Endothelial cell of umbilical vein (primary cell): ENCODE results near the gene FGF9.

Experiments used
- EZH2 ChIP-seq: IDR thresholded peaks from 2 replicates; pipeline ENCODE4 v1.6.1; 2012; ENCODE audit warnings: borderline replicate concordance, low read depth, mild to moderate bottlenecking, moderate library complexity, low read length, inconsistent platforms; ENCODE audit not compliant: severe bottlenecking
- FOS ChIP-seq: IDR thresholded peaks from 2 replicates; pipeline ENCODE4 v1.6.1; 2011; ENCODE audit warnings: mild to moderate bottlenecking, low read length, moderate library complexity, borderline replicate concordance; ENCODE audit not compliant: insufficient read depth
- GATA2 ChIP-seq: IDR thresholded peaks from 2 replicates; pipeline ENCODE4 v1.7.0; 2011; ENCODE audit warnings: low read depth, mild to moderate bottlenecking, moderate library complexity, mixed read lengths, low read length; ENCODE audit not compliant: insufficient read length, insufficient read depth
- JUN ChIP-seq: IDR thresholded peaks from 2 replicates; pipeline ENCODE4 v1.6.1; 2011; ENCODE audit warnings: borderline replicate concordance, low read depth; ENCODE audit not compliant: insufficient read length, insufficient read depth
- MYC ChIP-seq: IDR thresholded peaks from one replicate; pipeline ENCODE4 v1.6.1; 2011; ENCODE audit warnings: mild to moderate bottlenecking, low read depth, low read length
- POLR2A ChIP-seq: IDR thresholded peaks from 2 replicates; pipeline ENCODE4 v1.6.1; 2012; ENCODE audit warnings: low read depth, mild to moderate bottlenecking, control low read depth, low read length
- POLR2AphosphoS5 ChIP-seq: IDR thresholded peaks from 2 replicates; pipeline ENCODE4 v1.6.1; 2012; ENCODE audit warnings: low read depth, mild to moderate bottlenecking, control low read depth, low read length, moderate library complexity; ENCODE audit not compliant: insufficient read depth
- TF ChIP-seq, protein P1 (sequence below), 2 donors: IDR thresholded peaks; 1 replicate in 1 of 2; 2 replicates in 1 of 2; pipeline ENCODE4 v1.5.1; 2011; ENCODE audit warnings: low read length in 2 of 2, mild to moderate bottlenecking in 2 of 2, moderate library complexity in 2 of 2, control low read depth in 1 of 2, inconsistent platforms in 1 of 2, low read depth in 1 of 2; ENCODE audit not compliant: insufficient read depth in 1 of 2; ENCODE audit errors: extremely low read depth in 1 of 2
- TF ChIP-seq, protein P2 (sequence below): IDR thresholded peaks from 2 replicates; pipeline ENCODE4 v1.6.1; 2011; ENCODE audit not compliant: insufficient read depth, insufficient read length

DNA sequence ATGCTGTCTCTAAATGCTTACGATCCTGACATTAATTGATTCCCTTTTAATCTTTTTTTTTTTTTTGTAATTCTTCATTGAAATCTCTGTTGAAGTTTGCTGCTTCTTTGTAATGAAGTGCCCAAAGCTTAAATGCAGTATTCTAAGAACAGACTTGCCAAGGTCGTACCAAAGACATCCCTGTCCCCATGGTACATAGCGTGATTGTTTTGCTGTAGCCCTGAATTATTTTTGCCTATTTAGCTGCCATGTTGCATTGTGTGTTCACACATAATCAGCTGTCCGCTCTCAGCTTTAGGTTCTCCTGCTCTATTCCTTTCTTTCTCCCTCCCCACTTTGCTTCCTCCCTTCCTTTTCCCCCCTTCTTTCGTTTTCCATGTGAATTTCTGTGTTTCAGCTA lies 21.1 kb downstream of the FGF9 start:
- TF ChIP-seq, protein P1, sequence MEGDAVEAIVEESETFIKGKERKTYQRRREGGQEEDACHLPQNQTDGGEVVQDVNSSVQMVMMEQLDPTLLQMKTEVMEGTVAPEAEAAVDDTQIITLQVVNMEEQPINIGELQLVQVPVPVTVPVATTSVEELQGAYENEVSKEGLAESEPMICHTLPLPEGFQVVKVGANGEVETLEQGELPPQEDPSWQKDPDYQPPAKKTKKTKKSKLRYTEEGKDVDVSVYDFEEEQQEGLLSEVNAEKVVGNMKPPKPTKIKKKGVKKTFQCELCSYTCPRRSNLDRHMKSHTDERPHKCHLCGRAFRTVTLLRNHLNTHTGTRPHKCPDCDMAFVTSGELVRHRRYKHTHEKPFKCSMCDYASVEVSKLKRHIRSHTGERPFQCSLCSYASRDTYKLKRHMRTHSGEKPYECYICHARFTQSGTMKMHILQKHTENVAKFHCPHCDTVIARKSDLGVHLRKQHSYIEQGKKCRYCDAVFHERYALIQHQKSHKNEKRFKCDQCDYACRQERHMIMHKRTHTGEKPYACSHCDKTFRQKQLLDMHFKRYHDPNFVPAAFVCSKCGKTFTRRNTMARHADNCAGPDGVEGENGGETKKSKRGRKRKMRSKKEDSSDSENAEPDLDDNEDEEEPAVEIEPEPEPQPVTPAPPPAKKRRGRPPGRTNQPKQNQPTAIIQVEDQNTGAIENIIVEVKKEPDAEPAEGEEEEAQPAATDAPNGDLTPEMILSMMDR (IDR thresholded peaks at IDR 0.05; ENCODE audit: extremely low read depth in 1 of 2, insufficient read depth in 1 of 2, low read depth in 1 of 2, low read length in 2 of 2), result no peak
- TF ChIP-seq EZH2 (no peak), JUN (no peak), POLR2AphosphoS5 (no peak), POLR2A (no peak), GATA2 (no peak), MYC (no peak), FOS (no peak)
- TF ChIP-seq, protein P2, sequence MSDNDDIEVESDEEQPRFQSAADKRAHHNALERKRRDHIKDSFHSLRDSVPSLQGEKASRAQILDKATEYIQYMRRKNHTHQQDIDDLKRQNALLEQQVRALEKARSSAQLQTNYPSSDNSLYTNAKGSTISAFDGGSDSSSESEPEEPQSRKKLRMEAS, result no peak
